HepG2 (cell line): ENCODE data around the gene MTMR6. TPM values are rescaled to one million over a fixed set of nuclear protein-coding genes. Genes with fewer than 3 reads are reported as not detected.

Experiments used
- CC2D1A ChIP-seq: sonication (generic); formaldehyde crosslinking; IDR thresholded peaks from 2 replicates; pipeline ENCODE4 v1.8.1; 2023; ENCODE audit warnings: mild to moderate bottlenecking, missing genetic modification reagents
- DMAP1 ChIP-seq: IDR thresholded peaks from 2 replicates; pipeline ENCODE4 v1.6.1; 2016
- HOXA7 ChIP-seq: sonication (generic); formaldehyde crosslinking; IDR thresholded peaks from 2 replicates; pipeline ENCODE4 v1.8.1; 2022; ENCODE audit warnings: mild to moderate bottlenecking, missing genetic modification reagents, moderate library complexity
- KDM6A ChIP-seq: IDR thresholded peaks from 2 replicates; pipeline ENCODE4 v1.6.1; 2016; ENCODE audit warnings: low read depth
- KLF16 ChIP-seq, 2 experiments: sonication (generic) in 1 of 2; formaldehyde crosslinking in 1 of 2; IDR thresholded peaks; 2 replicates each; pipeline versions ENCODE4 v1.6.1 to v1.8.0; 2016 to 2023; ENCODE audit warnings: missing genetic modification reagents in 2 of 2, missing compliant biosample characterization in 1 of 2
- MAF1 ChIP-seq: sonication (generic); formaldehyde crosslinking; IDR thresholded peaks from 2 replicates; pipeline ENCODE4 v1.5.0; 2020; ENCODE audit warnings: missing genetic modification reagents, borderline replicate concordance
- MED8 ChIP-seq: sonication (generic); formaldehyde crosslinking; IDR thresholded peaks from 2 replicates; pipeline ENCODE4 v1.8.1; 2023; ENCODE audit warnings: mild to moderate bottlenecking, missing genetic modification reagents; ENCODE audit not compliant: insufficient replicate concordance
- NFAT5 ChIP-seq: sonication (generic); formaldehyde crosslinking; IDR thresholded peaks from 2 replicates; pipeline ENCODE4 v1.4.0; 2020; ENCODE audit warnings: missing genetic modification reagents
- PATZ1 ChIP-seq: sonication (generic); formaldehyde crosslinking; IDR thresholded peaks from 2 replicates; pipeline ENCODE4 v1.4.0; 2020; ENCODE audit warnings: missing genetic modification reagents
- REPIN1 ChIP-seq: sonication (generic); formaldehyde crosslinking; IDR thresholded peaks from 2 replicates; pipeline ENCODE4 v1.8.0; 2022; ENCODE audit warnings: missing genetic modification reagents, low read depth, mild to moderate bottlenecking, borderline replicate concordance
- SKIL ChIP-seq: sonication (generic); formaldehyde crosslinking; IDR thresholded peaks from 2 replicates; pipeline ENCODE4 v1.8.0; 2022; ENCODE audit warnings: missing genetic modification reagents, mild to moderate bottlenecking, moderate library complexity, borderline replicate concordance
- SMARCC2 ChIP-seq: fragments of 450-650 bp; IDR thresholded peaks from 2 replicates; pipeline ENCODE4 v1.6.1; 2017; ENCODE audit warnings: antibody characterized with exemption, mild to moderate bottlenecking
- SP2 ChIP-seq: sonication (generic); formaldehyde crosslinking; IDR thresholded peaks from 2 replicates; pipeline ENCODE4 v1.5.1; 2020; ENCODE audit warnings: mild to moderate bottlenecking, missing genetic modification reagents
- TEAD2 ChIP-seq: sonication (generic); formaldehyde crosslinking; IDR thresholded peaks from 2 replicates; pipeline ENCODE4 v1.9.0; 2021; ENCODE audit warnings: missing genetic modification reagents
- ZNF235 ChIP-seq: sonication (generic); formaldehyde crosslinking; IDR thresholded peaks from 2 replicates; pipeline ENCODE4 v1.8.1; 2023; ENCODE audit warnings: mild to moderate bottlenecking, missing genetic modification reagents, borderline replicate concordance
- ZNF503 ChIP-seq: sonication (generic); formaldehyde crosslinking; IDR thresholded peaks from 2 replicates; pipeline ENCODE4 v1.4.0; 2020; ENCODE audit warnings: missing genetic modification reagents
- ZNF607 ChIP-seq: sonication (generic); formaldehyde crosslinking; IDR thresholded peaks from 2 replicates; pipeline ENCODE4 v1.5.1; 2020; ENCODE audit warnings: missing genetic modification reagents, mild to moderate bottlenecking, borderline replicate concordance
- ZSCAN22 ChIP-seq: sonication (generic); formaldehyde crosslinking; IDR thresholded peaks from 2 replicates; pipeline ENCODE4 v1.4.0; 2020; ENCODE audit warnings: mild to moderate bottlenecking, missing genetic modification reagents
- polyA plus RNA-seq, 8 experiments: library from polyadenylated mRNA; depleted of rRNA in 3 of 8; stranded (reverse) in 7 of 8; unstranded in 1 of 8; fragments of >200 nt; fragmentation: Illumina TruSeq in 4 of 8; extraction: Trizol in 4 of 8; gene quantifications; 2 replicates each; pipeline versions ENCODE4 v1.2.1 to v1.2.3, GENCODE V29; 2011 to 2016; ENCODE audit warnings: low read depth in 4 of 8, missing spikeins in 1 of 8, mixed read lengths in 1 of 8; ENCODE audit not compliant: insufficient read depth in 1 of 8
- total RNA-seq, 5 experiments: library from RNA; depleted of rRNA; stranded (reverse); fragments of >200 nt; fragmentation: Illumina TruSeq; extraction: Trizol; gene quantifications; 2 replicates each; pipeline ENCODE4 v1.2.3, GENCODE V29; 2016; ENCODE audit warnings: low read depth in 1 of 5

MTMR6 gene
- total and polyA plus RNA-seq, 2 of the 13 experiments (the other 11 are each of a cell fraction or from before 2014, with no cell fraction given) = 3.4 to 7.8 TPM

- TF ChIP-seq ZNF607 (CRISPR knock-in tag) = peak; percentile 75
- TF ChIP-seq KDM6A (CRISPR knock-in tag) = no peak
- peak; percentile 59 for TF ChIP-seq SP2 (CRISPR knock-in tag)
- TF ChIP-seq TEAD2 (CRISPR knock-in tag) = no peak
- TF ChIP-seq SMARCC2 = no peak
- TF ChIP-seq REPIN1 (CRISPR knock-in tag) = peak; percentile 85
- peak; percentile 51 for TF ChIP-seq MED8 (CRISPR knock-in tag)
- no peak for TF ChIP-seq CC2D1A
- peak; percentile 50 for TF ChIP-seq PATZ1
- no peak for TF ChIP-seq HOXA7
- no peak for TF ChIP-seq NFAT5 (CRISPR knock-in tag)
- peak; percentile 88 for TF ChIP-seq DMAP1 (CRISPR knock-in tag)
- TF ChIP-seq ZNF235 (CRISPR knock-in tag) = no peak
- TF ChIP-seq KLF16 (CRISPR knock-in tag; IDR thresholded peaks at IDR 0.05) = peak in 1 of 2 experiments; percentile 63; a peak in 2 of 4 replicates
- 0 out of 2 replicates have a peak, but pooled peaks have one; percentile 14 for TF ChIP-seq ZSCAN22
- no peak for TF ChIP-seq MAF1 (CRISPR knock-in tag)
- no peak for TF ChIP-seq SKIL (CRISPR knock-in tag)
- no peak for TF ChIP-seq ZNF503 (CRISPR knock-in tag)
These were observed 14.2 kb upstream of the MTMR6 start, which contains the start of gene NUP58 (continued) for GRCh38 chr13:25301347-25302113.
